DMS 273 (cell line): ENCODE results near the gene CHMP4A.
"Not testable (repeated sequence)": the region's sequence is repeated elsewhere in the genome, so short reads cannot be mapped to it uniquely, and the experiment has no call there.

Source experiments
- DNase-seq: peaks from one replicate; lab custom pipeline; 2025; ENCODE audit not compliant: unreplicated experiment; lab: John Stamatoyannopoulos, UW

CHMP4A gene

DNA sequence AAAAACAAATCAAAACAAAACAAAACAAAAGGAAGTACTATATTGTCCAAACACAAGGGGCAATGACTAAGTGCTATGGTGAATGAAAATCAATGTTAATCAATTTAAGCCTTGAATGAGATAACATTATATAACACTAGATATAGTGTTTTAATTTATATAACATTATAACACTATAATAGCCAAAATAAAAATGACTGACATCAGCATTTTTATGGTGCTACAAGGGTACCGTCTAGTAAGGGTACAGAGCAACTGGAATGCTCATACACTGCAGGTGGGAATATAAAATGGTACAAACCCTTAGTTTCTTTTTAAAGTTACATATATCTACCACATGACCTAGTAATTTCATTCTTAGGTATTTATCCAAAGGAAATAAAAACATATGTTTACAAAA lies 13.2 kb upstream of the CHMP4A start:
- no peak for DNase-seq

DNA sequence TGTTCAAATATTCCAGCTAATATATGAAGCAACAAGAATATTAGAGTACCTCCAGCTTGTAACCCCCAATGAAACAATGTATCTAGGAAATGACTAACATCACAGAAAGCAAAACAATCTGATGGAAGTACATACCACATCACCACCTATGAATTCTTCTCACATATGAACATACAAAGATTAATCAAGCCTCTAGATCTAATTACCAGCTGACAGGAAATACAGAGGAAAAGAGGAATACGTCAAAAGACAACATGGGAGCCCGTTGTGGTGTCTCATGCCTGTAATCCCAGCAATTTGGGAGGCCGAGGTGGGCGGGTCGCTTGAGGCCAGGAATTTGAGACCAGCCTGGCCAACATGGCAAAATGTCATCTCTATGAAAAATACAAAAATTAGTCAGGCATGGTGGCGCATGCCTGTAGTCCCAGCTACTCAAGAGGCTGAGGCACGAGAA lies 11.4 kb upstream of the CHMP4A start:
- DNase-seq: no peak

DNA sequence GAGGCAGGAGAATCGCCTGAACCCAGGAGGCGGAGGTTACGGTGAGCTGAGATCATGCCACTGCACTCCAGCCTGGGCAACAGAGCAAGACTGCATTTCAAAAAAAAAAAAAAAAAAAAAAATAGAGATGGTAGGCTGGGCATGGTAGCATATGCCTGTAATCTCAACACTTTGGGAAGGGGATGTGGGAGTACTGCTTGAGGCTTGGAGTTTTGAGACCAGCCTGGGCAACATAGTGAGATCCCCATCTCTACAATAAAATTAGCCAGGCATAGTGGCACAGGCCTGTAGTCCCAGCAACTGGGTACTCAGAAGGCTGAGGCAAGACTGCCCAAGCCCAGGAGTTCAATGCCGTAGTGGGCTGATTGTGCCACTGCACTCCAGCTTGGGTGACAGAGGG lies 9.7 kb upstream of the CHMP4A start:
- not testable (repeated sequence) for DNase-seq

DNA sequence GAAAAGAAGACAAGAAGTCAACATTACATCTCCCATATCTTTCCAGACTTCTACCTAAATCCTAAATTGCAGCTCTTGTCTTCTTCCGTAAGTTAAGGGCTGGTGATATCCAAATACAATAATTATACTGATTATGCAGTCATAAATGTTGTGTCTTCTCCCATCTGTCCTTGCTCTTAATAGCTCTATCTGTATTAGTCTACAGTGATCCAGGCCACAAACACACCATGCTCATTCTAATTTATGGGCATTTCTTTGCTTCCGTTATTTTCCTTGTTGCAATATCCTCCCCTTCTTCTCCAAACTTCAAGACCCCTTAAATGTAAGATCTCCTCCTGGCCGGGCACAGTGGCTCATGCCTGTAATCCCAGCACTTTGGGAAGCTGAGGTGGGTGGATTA lies 6.2 kb upstream of the CHMP4A start:
- no peak for DNase-seq

DNA sequence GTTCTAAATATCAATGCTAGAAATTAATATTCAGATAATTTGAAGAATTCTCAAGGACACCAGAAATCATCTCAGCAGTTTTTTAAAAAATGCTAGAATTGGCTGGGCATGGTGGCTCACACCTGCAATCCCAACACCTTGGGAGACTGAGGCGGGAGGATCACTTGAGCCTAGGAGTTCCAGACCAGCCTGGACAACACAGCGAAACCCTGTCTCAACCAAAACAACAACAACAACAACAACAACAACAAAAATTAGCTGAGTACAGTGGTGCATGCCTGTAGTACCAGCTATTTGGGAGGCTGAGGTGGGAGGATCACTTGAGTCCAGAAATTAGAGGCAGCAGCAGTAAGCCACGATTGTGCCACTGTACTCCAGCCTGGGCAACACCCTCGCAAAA lies 5.8 kb upstream of the CHMP4A start:
- DNase-seq: no peak

DNA sequence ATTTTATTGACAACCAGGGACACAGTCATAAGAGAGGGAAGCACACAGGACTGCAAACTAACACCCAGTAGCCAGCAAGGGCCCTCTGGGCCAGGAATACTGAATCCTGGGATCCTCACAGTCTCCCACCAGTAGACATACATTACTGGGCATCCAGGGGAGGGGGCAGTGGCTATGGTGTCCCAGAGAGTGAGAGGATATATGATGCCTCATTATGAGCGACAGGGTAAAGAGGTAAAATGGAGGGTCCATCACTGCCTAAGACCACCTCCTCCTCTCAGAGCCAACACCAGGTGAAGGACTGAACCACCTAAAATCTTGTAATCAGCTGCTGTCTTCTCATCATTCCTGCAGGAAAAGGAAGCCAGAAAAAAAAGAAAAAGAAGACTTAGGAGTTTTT lies 3.6 kb upstream of the CHMP4A start:
- DNase-seq: not testable (repeated sequence)

DNA sequence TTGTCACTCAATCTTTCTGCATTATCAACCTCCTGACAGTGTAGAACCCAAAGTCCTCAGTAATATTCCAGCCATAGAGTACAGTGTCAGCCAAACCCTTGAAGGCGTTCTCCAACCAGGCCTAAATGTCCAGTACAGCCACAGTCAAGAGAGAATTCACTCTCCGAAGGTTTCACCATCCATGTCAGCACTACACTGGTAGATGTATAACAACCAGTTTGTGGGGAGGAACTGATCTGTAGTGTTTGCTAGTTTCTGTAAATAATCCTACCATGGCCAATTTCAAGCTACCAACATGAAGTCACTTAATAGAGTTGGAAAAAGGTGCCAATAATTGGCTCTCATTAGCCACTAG lies 3.0 kb upstream of the CHMP4A start:
- DNase-seq: no peak

DNA sequence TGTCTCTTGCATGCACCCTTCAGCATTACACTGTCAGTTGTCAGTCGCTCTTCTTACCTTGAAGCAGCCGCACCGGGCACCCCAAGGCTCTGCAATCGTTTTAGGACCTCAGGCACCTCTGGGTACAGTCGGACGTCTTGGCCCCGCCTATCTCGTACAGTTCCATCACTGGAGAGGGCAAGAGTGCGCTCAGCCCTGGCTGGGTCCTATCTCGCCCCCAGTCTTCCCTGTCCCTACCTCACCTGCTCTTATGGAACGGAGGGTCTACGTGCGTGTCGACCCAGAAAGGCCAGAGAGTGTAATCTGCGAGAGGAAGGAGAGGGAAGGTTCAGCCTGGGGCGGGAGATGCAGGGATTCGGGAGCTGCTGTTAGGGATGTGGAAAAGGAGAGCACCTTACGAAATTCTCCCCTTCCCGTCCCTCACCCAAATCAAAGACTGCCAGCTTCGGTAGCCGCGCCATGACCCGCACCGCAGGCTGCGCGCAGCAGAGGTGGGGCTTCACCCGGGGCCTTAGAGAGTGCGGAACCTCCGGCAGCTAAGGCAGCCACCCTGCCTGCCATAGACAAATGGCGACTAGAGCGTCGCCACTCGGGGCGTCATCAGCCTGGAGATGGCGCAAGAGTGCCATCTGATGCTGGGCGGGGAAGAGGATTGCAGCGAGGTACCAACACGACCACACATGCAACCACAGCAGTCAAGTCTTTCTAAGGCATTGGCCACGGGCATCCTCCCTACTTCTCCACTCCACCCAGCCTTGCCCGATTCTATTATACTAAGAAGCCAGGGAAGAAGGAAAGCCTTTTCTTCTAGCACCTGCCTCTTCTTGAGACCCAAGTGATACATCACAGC lies 2.4 kb upstream of the CHMP4A start, which contains the start of gene MDP1:
Gene MDP1, minus strand, starts transcription at position 572 of the 850 bp plus-strand sequence. Its CDS starts 111 bp downstream, at position 461.
- peak; percentile 94 for DNase-seq

DNA sequence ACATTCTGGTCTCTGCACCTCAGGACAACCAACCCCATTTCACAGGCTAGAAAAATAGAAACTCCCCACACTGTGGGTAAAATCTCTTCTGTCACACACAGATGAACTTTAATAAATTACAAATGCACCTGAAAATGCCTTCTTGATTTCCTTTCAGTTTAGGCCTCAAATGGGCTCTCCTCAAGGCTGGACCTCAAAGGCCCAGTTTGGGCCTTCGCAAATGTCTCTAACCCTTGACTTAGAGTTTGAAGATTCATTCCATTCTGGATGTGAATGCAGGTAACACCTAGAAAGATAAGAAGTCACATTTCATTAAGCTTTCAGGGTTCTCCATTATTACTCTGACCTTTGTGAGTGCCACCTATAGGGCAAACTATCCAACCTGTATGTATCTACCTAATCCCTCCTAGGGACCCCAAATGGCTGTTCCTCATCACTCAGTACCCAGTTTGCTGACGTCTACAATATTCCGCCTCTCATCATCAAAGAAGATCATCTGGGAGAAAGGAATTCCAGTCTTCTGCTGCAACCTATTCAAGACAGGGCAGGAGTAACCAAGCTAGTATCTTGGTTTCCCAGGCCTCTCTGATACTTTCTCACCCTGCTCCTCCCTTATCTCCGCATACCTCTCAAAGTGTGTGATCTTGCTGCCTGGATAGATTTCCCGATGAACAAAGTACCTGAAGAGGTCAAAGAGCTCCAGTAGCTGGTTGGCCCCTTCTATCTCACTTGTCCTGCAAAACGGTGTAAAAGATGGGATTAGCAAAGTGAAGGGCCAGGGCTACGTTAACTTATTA lies 776 bp upstream of the CHMP4A start:
- DNase-seq: no peak

DNA sequence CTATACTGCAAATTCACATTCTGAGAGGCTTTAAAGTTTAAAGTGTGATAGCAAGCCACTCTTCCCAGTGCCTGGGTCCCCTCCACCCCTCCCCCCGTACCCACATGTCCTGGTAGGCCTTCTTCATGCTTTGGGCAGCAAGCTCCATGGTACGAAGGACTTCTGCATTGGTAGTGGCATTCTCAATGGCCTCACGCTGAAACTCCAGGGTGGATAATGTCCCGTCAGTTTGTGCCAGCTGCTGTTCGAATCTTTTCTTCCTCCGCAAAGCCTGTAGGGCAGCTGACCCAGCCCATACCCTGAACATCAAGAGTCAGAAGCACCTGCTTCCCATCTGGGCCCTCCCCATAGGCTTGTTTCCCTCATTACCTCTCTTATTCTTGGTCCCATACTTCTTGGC lies 2.0 kb downstream of the CHMP4A start:
- no peak for DNase-seq

DNA sequence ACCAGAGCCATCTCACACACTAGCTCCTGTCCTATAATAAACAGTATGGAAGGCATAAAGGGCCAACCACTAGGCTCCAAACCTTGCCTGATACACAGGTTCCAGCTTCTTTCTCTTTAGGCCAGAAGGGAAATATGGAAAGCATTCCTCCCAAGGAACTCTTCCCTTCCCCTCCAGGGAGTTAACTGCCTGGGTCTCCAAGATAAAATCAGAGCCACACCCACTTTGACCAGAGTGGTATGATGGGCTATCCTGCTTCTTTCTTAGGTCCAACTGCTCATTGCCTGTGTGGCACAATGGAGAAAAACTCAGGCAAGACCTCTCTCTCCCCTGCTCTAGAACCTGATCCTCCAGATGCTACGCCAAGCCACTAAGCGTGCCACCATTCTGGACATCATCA lies 5.7 kb downstream of the CHMP4A start:
- no peak for DNase-seq

DNA sequence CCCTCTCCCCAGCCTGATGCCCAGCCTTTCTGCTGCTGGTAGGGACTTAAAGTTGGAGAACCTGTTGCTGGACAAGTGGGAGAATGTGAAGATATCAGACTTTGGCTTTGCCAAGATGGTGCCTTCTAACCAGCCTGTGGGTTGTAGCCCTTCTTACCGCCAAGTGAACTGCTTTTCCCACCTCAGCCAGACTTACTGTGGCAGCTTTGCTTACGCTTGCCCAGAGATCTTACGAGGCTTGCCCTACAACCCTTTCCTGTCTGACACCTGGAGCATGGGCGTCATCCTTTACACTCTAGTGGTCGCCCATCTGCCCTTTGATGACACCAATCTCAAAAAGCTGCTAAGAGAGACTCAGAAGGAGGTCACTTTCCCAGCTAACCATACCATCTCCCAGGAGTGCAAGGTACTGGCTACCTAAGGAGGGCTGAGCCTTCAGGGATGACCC lies 6.2 kb downstream of the CHMP4A start:
- no peak for DNase-seq

DNA sequence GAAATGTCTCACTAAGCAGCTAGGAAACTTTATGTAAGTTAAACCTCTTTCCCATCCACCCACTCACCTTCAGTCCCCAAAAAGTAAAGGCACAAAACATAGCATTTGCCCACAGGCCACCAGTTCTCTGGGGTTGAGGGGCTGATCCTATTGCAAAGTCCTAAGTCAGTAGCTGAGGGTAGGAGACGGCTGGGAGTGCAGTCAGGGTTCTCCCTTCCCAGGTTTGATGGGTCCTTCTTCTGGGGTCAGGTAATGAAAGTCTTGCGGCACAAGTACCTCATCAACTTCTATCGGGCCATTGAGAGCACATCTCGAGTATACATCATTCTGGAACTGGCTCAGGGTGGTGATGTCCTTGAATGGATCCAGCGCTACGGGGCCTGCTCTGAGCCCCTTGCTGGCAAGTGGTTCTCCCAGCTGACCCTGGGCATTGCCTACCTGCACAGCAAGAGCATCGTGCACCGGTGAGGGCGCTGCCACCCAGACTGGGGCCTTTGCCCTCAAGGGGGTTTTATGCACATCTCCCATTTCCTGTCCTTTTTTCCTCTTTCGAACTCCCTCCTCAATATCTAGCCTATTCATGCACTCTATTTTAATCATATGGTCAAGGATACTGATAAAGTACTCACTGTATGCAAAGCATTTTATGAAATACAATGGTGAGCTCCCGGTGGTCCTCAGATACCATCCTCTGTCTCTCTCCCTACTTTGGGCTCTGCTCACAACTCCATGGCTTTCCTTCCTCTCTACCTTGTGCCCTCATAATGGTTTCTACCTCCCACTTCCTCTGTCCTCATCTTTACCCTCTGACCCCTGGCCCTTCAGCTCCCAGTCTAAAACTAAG lies 6.8 kb downstream of the CHMP4A start:
- DNase-seq: no peak

DNA sequence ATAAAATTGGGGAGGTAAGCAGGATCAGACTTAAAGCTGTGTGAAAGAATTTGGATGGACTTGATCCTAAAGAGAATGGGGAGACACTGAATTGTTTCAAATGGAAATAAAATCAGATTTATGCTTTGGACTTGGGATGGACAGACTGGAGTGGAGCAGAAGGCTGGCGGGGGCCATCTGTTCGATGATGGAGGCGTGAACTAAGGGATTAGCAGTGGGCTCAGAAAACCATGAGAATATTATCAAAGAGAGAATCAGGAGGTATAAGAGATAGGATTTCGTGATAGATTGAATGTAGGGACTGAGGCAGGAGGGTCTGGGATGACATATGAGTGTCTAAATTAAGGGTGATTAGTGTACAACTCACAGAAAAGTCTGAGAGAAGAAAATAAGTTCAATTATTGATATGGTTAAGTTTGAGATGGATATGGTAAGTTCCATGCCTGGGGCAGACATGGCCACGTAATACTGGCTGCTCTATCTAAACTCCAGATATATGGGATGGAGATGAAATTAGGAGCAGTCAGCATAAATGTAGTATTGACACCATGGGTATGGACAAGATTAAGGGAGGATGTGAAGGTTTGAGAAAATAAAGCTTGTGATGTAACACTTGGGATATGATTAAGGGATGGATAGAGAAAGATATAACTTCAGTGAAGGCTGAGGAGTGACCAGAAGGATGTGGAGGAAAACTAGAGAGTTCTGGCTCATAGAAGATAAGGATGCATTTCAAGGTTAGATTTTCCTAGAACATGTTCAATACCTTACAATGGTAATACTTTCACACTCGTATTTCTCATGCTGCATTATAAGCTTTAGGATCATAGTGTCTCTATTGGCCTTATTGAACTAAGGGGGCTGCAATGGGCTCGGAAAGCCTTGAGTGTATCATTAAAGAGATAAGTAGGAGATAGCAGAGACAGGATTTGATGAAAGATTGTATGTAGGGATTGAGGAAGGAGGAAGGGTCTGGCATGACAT lies 8.8 kb downstream of the CHMP4A start:
- peak; percentile 40 for DNase-seq

DNA sequence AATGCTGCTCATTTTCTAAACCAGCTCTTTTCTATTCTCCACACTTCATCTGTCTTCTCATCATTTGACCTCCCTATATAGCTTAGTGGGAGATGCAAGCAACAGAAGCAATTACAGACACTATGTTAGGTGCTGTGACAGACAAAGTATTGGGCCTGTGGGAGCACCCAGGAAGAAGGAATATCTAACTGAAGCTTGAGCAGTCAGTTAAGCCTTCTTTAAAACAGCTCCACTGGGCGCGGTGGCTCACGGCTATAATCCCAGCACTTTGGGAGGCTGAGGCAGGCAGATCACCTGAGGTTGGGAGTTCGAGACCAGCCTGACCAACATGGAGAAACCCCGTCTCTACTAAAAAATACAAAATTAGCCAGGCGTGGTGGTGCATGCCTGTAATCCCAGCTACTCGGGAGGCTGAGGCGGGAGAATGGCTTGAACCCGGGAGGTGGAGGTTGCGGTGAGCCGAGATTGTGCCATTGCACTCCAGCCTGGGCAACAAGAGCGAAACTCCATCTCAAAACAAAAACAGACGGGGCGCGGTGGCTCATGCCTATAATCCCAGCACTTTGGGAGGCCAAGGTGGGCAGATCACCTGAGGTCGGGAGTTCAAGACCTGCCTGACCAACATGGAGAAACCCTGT lies 9.9 kb downstream of the CHMP4A start:
- not testable (repeated sequence) for DNase-seq

DNA sequence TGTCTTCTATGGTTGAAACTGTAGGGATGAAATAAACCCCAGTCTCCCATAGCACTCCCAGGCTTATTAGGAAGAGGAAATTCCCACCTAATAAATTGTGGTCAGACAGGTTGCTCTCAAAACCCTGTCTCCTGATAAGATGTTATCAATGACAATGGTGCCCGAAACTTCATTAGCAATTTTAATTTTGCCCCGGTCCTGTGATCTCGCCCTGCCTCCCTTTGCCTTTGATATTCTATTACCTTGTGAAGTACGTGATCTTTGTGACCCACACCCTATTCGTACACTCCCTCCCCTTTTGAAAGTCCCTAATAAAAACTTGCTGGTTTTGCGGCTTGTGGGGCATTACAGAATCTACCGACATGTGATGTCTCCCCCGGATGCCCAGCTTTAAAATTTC lies 10.8 kb downstream of the CHMP4A start:
- not testable (repeated sequence) for DNase-seq

DNA sequence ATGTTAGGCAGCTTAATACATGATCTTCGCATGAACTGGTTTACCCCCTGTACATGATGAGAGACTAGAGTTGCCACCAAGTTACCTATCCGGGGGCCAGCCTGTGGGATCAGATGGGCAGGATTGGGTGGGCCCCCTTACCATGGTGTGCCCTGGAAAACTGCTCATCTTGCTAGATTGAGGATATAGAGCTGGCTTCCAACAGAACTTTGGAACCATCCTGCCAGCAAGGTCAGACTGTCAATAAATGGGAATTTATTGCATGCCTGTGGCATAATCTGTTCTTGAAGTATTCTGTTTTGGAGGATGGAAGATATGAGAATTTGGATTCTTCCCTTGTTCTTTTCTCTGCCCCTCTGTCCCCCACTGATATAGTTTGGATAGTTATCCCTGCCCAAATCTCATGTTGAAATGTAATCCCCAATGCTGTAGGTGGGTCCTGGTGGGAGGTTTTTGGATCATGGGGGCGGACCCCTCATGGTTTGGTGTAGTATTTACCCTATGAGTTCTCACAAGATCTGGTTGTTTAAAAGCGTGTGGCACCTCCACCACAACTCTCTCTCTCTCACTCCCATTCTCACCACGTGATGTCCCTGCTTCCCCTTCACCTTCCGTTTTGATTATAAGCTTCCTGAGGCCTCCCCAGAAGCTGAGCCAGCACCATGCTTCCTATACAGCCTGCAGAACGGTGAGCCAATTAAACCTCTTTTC lies 14.3 kb downstream of the CHMP4A start:
- no peak for DNase-seq

DNA sequence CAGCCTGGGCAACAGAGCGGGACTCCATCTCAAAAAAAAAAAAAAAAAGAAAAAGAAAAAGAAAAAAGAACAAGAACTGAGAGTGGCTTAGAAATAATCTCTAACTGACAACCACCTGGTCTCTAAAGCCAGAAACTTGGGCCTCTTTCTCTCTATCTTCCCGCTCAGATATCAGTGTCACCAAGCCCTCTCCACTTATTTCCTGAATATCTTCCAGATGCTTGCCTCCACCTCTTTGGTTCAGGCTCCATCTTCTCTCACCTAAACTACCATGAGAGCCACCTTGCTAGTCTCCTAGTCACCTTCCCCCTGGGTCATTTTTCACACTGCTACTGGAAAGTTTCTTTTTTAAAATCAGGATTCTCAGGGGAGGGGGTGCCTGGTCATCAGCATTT lies 16.2 kb downstream of the CHMP4A start:
- DNase-seq: no peak
